Measurements from ENCODE around the gene SORD. TPM values are rescaled to one million over a fixed set of nuclear protein-coding genes. Genes with fewer than 3 reads are reported as not detected.
"Not testable (repeated sequence)": the region's sequence is repeated elsewhere in the genome, so short reads cannot be mapped to it uniquely, and the experiment has no call there.

The SORD gene
- total RNA-seq, 4 donors from 2014 or later: 3.3 to 6.6 (median 5.9) TPM

DNA sequence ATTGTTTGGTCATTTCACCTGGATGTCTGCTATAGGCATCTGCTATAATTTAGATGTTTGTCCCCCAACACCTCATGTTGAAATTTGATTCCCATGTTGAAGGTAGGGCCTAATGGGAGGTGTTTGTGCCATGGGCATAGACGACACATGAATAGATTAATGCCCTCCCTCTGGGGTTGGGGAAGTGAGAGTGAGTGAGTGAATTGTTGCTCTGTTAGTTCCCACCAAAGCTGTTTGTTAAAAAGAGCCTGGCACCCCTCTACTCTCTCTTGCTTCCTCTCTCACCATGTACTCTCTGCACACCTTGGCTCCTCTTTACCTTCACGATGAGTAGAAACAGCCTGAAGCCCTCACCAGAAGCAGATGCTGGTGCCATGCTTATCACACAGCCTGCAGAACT is 23.9 kb upstream of the SORD start:
- 76% methylated on average over 2 of the region's 2 CpGs for whole genome bisulfite sequencing
- no peaks in the 10 kb centered on the region for H3K4me1 ChIP-seq
- H3K27me3 ChIP-seq: no peaks in the 10 kb centered on the region
- peak; percentile 70 for DNase-seq (ENCODE audit: extremely low spot score)
- H3K4me3 ChIP-seq: no peak overlapping the region
- intact Hi-C loops (cut with DNase I): no loop called here
- TF ChIP-seq, protein P1, sequence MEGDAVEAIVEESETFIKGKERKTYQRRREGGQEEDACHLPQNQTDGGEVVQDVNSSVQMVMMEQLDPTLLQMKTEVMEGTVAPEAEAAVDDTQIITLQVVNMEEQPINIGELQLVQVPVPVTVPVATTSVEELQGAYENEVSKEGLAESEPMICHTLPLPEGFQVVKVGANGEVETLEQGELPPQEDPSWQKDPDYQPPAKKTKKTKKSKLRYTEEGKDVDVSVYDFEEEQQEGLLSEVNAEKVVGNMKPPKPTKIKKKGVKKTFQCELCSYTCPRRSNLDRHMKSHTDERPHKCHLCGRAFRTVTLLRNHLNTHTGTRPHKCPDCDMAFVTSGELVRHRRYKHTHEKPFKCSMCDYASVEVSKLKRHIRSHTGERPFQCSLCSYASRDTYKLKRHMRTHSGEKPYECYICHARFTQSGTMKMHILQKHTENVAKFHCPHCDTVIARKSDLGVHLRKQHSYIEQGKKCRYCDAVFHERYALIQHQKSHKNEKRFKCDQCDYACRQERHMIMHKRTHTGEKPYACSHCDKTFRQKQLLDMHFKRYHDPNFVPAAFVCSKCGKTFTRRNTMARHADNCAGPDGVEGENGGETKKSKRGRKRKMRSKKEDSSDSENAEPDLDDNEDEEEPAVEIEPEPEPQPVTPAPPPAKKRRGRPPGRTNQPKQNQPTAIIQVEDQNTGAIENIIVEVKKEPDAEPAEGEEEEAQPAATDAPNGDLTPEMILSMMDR (IDR thresholded peaks at IDR 0.05): no peak
- TF ChIP-seq POLR2A (IDR thresholded peaks at IDR 0.05; ENCODE audit: low read depth): no peak
- TF ChIP-seq EP300 (IDR thresholded peaks at IDR 0.05): no peak
- no peak for TF ChIP-seq POLR2AphosphoS5 (IDR thresholded peaks at IDR 0.05)
- no peaks in the 10 kb centered on the region for H3K9me3 ChIP-seq
- H3K36me3 ChIP-seq: no peaks in the 10 kb centered on the region
- H3K27ac ChIP-seq (replicated peaks in 1 of 4): no peak overlapping the region

DNA sequence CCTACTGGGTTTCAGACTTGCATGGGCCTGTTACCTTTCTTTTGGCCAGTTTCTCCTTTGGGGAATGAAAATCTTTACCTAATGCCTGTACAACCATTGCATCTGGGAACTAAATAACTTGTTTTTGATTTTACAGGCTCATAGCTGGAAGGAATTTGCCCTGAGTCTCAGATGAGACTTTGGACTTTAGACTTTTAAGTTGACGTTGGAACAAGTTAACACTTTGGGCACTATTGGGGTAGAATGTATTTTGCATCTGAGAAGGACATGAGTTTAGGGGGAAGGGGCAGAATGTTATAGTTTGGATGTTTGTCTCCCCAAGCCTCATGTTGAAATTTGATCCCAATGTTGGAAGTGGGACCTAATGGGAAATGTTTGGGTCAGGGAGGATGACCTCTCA is 21.8 kb upstream of the SORD start:
- H3K36me3 ChIP-seq; intact Hi-C loops (cut with DNase I); H3K27me3 ChIP-seq; H3K4me1 ChIP-seq; H3K27ac ChIP-seq (replicated peaks in 1 of 4); DNase-seq (ENCODE audit: extremely low spot score); H3K9me3 ChIP-seq; H3K4me3 ChIP-seq: not testable (repeated sequence)
- WGBS: 43% methylated on average over 1 of the region's 1 CpG

DNA sequence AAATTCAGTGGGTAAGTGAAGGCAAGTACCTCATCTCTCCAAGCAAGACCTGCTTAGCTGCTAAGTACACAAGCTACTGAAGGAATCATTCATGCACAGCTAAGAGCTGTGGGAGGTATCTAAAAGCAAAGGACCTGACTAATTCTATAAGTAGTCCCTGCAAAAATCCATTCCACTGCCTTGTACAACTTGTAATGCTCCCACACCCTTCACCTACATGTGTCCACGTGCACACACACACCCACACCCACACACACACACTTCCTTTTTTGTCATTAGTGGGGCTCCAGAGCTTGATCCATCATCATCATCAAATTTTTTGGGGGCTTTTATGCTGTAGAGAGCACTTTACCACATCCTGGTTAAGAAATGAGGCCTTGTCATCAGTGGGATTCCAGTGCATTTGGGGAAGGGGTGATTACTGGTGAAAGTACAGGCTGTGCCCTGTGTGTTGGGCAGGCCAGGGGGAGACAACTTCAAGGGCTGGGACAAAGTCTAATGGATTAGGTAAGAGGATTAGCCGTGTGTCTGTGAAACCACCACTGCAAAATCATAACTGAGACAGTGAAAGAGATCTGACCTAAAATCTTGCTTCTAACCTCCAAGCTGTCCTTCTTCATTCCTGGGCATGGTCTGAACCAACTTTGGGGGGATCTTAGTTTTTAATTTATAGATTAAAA is 19.1 kb upstream of the SORD start:
- 78% methylated on average over 2 of the region's 2 CpGs for WGBS
- H3K36me3 ChIP-seq; H3K4me3 ChIP-seq; H3K27ac ChIP-seq (replicated peaks in 1 of 4); H3K9me3 ChIP-seq; H3K27me3 ChIP-seq; H3K4me1 ChIP-seq; intact Hi-C loops (cut with DNase I): not testable (repeated sequence)
- DNase-seq (ENCODE audit: extremely low spot score): peak; percentile 53

DNA sequence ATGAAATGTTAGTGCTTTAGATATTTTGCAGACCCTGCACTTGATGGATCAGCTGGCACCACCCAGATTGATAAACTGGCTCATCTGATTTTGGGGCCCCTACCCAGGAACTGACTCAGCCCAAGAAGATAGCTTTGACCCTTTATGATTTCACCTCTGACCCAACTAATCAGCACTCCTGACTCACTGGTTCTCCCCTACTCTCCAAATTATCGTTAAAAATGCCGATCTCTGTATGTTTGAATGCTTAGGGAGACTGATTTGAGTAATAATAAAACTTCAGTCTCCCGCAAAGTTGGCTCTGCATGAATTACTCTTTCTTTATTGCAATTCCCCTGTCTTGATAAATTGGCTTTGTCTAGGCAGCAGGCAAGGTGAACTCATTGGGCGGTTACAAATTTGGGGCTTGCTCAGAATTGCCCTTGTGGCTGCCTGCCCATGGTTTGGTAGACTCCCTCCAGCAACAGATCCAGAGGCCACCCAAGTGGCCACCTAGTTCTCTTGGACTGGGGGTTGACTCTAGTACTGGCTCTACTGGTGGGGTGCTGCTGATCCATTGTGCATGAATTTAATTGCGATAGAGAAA is 18.3 kb upstream of the SORD start:
- H3K27ac ChIP-seq (replicated peaks in 1 of 4); DNase-seq (ENCODE audit: extremely low spot score); H3K36me3 ChIP-seq; intact Hi-C loops (cut with DNase I); H3K27me3 ChIP-seq; H3K4me1 ChIP-seq; H3K4me3 ChIP-seq; H3K9me3 ChIP-seq: not testable (repeated sequence)
- 79% methylated on average over 5 of the region's 5 CpGs for WGBS

DNA sequence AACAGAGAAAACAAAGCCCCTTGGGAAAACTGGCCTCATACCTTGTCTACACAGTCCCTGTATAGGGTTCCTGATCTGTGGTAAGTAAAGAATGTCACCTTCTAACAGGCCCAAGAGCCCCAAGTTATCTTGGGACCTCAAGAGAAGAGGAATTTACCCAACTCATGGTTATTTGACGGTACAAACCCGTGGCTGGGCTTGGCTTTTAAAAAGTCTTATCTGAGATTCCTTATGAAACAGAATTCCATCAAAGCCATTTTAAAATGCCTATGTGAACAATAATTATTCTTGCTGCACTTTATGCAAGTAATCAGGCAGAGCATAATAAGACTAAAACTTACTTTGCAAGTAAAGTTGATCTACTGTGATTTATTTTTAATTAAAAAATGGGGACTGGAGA is 13.9 kb upstream of the SORD start:
- TF ChIP-seq, protein P1 (IDR thresholded peaks at IDR 0.05): no peak
- TF ChIP-seq POLR2A (IDR thresholded peaks at IDR 0.05; ENCODE audit: low read depth) (no peak), EP300 (IDR thresholded peaks at IDR 0.05) (no peak), POLR2AphosphoS5 (IDR thresholded peaks at IDR 0.05) (no peak)
- Histone ChIP-seq H3K27ac (replicated peaks in 1 of 4) (no peak overlapping the region), H3K27me3 (no peaks in the 10 kb centered on the region), H3K4me3 (no peak overlapping the region), H3K4me1 (no peaks in the 10 kb centered on the region), H3K36me3 (no peaks in the 10 kb centered on the region), H3K9me3 (no peaks in the 10 kb centered on the region)
- intact Hi-C loops (cut with DNase I): no loop called here
- no peak for DNase-seq (ENCODE audit: extremely low spot score)
- WGBS: 88% methylated on average over 2 of the region's 2 CpGs

GRCh38 chr15:45015114-45015513 is 7.9 kb upstream of the SORD start:
- H3K9me3 ChIP-seq; intact Hi-C loops (cut with DNase I); H3K4me1 ChIP-seq; H3K27me3 ChIP-seq; DNase-seq (ENCODE audit: extremely low spot score); H3K36me3 ChIP-seq; H3K27ac ChIP-seq (replicated peaks in 1 of 4); H3K4me3 ChIP-seq: not testable (repeated sequence)
- 79% methylated on average over 1 of the region's 1 CpG for WGBS

- H3K27ac ChIP-seq (replicated peaks in 1 of 4); H3K36me3 ChIP-seq; intact Hi-C loops (cut with DNase I); H3K4me3 ChIP-seq; H3K9me3 ChIP-seq; DNase-seq (ENCODE audit: extremely low spot score): not testable (repeated sequence)
- H3K4me1 ChIP-seq: peaks cover 10 to 19% (median 18%) of the 10 kb centered on the region in 4 donors
- peaks cover 0 to 15% (median 0%) of the 10 kb centered on the region in 4 donors for H3K27me3 ChIP-seq
- 83% methylated on average over 8 of the region's 9 CpGs for WGBS
These were observed 2.6 kb upstream of the SORD start for GRCh38 chr15:45020222-45020900.

DNA sequence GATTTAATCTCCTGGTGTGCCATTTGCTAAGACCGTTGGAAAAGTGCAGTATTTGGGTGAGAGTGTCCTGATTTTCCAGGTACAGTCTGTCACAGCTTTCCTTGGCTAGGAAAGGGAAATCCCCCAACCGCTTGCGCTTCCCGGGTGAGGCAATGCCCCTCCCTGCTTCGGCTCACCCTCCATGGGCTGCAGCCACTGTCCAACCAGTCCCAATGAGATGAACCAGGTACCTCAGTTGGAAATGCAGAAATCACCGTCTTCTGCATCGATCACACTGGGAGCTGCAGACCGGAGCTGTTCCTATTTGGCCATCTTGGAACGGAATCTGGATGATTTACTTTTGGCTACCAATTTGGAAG is 2.1 kb upstream of the SORD start:
- H3K36me3 ChIP-seq; H3K4me3 ChIP-seq; intact Hi-C loops (cut with DNase I); H3K27ac ChIP-seq (replicated peaks in 1 of 4); DNase-seq (ENCODE audit: extremely low spot score); H3K9me3 ChIP-seq: not testable (repeated sequence)
- Histone ChIP-seq H3K27me3 (peaks cover 0 to 15% (median 0%) of the 10 kb centered on the region in 4 donors), H3K4me1 (peaks cover 10 to 19% (median 18%) of the 10 kb centered on the region in 4 donors)
- 100% methylated on average over 5 of the region's 9 CpGs for WGBS

Measured in esophagus muscularis mucosa (tissue), 4 donors.